RWPE2 (cell line): ENCODE results near the gene TPI1.

Experiments
- ATAC-seq: fragments of 200-7000 bp; cut with Tn5 transposase; 3 replicates; pipeline ENCODE4 v1.9.1; 2021; ENCODE audit warnings: low read depth
- DNase-seq: peaks from one replicate; pipeline ENCODE4 v3.0.0-alpha.2; 2020; ENCODE audit warnings: low spot score
- H3K27ac ChIP-seq: fragments of 450-650 bp; 2 replicates; pipeline ENCODE4 v1.5.1; 2017; ENCODE audit warnings: mild to moderate bottlenecking; ENCODE audit not compliant: poor library complexity, severe bottlenecking
- H3K27me3 ChIP-seq: fragments of 250-450 bp; sonication (Bioruptor Pico); 2 replicates; pipeline ENCODE4 v1.5.1; 2021; ENCODE audit warnings: mild to moderate bottlenecking, moderate library complexity; ENCODE audit not compliant: insufficient read depth, poor library complexity, severe bottlenecking
- H3K36me3 ChIP-seq: fragments of 250-450 bp; sonication (Bioruptor Pico); 2 replicates; pipeline ENCODE4 v1.5.1; 2020; ENCODE audit warnings: low read depth, mild to moderate bottlenecking, moderate library complexity
- H3K4me1 ChIP-seq: fragments of 250-450 bp; sonication (Bioruptor Pico); 2 replicates; pipeline ENCODE4 v1.5.1; 2021; ENCODE audit warnings: mild to moderate bottlenecking, moderate library complexity; ENCODE audit not compliant: insufficient read depth, poor library complexity, severe bottlenecking
- H3K4me3 ChIP-seq: fragments of 250-450 bp; sonication (Bioruptor Pico); 2 replicates; pipeline ENCODE4 v1.5.1; 2021; ENCODE audit warnings: mild to moderate bottlenecking, moderate library complexity; ENCODE audit not compliant: severe bottlenecking
- H3K9me3 ChIP-seq: fragments of 250-450 bp; sonication (Bioruptor Pico); 2 replicates; pipeline ENCODE4 v1.5.1; 2021; ENCODE audit warnings: mild to moderate bottlenecking, moderate library complexity; ENCODE audit not compliant: severe bottlenecking
- TF ChIP-seq, protein P1 (sequence below): fragments of 450-650 bp; IDR thresholded peaks from one replicate; pipeline ENCODE4 v1.5.1; 2017; ENCODE audit warnings: mild to moderate bottlenecking, moderate library complexity; ENCODE audit not compliant: poor library complexity, severe bottlenecking

The TPI1 gene

DNA sequence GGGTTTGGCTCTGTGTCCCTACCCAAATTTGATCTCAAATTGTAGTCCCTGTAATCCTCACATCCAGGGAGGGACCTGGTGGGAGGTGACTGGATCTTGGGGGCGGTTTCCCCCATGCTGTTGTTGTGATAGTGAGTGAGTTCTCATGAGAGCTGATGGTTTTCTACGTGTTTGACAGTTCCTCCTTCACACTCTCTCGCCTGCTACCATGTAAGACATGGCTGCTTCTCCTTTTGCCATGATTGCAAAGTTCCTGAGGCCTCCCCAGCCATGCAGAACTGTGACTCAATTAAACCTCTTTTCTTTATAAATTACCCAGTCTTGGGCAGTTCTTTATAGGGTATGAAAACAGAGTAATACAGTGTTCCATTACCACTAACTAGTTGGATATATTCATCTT lies 27.0 kb downstream of the TPI1 start:
- Histone ChIP-seq H3K27ac (no peak overlapping the region), H3K4me1 (peaks cover 3% of the 10 kb centered on the region), H3K36me3 (no peaks in the 10 kb centered on the region), H3K9me3 (no peaks in the 10 kb centered on the region), H3K4me3 (no peak overlapping the region), H3K27me3 (no peaks in the 10 kb centered on the region)
- TF ChIP-seq, protein P1, sequence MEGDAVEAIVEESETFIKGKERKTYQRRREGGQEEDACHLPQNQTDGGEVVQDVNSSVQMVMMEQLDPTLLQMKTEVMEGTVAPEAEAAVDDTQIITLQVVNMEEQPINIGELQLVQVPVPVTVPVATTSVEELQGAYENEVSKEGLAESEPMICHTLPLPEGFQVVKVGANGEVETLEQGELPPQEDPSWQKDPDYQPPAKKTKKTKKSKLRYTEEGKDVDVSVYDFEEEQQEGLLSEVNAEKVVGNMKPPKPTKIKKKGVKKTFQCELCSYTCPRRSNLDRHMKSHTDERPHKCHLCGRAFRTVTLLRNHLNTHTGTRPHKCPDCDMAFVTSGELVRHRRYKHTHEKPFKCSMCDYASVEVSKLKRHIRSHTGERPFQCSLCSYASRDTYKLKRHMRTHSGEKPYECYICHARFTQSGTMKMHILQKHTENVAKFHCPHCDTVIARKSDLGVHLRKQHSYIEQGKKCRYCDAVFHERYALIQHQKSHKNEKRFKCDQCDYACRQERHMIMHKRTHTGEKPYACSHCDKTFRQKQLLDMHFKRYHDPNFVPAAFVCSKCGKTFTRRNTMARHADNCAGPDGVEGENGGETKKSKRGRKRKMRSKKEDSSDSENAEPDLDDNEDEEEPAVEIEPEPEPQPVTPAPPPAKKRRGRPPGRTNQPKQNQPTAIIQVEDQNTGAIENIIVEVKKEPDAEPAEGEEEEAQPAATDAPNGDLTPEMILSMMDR, result no peak
- ATAC-seq, result no peak
- DNase-seq, result no peak

DNA sequence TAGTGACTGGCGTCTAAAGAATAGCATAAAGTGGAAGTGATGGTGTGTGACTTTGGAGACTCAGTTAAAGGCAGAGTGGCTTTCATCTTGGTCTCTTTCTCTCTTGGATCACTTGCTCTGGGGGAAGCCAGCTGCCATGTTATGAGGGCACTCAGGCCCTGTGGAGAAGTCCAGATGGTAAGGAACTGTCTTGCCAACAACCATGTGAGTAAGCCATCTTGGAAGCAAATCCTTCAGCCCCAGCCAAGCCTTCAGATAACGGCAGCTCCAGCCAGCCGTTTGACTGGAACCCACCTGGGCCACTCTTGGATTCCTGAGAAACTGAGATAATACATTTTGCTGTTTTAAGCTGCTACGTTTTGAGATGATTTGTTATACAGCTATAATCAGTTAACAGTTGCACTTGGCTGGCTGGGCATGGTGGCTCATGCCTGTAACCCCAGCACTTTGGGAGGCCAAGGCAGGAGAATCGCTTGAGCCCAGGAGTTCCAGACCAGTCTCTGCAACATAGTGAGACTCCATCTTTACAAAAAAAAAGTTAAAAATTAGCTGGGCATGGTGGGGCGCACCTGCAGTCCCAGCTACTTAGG lies 29.6 kb downstream of the TPI1 start:
- Histone ChIP-seq H3K4me1 (no peaks in the 10 kb centered on the region), H3K9me3 (no peaks in the 10 kb centered on the region), H3K27ac (no peak overlapping the region), H3K4me3 (no peak overlapping the region), H3K27me3 (no peaks in the 10 kb centered on the region), H3K36me3 (no peaks in the 10 kb centered on the region)
- TF ChIP-seq, protein P1, result no peak
- ATAC-seq (no peak), DNase-seq (no peak)

DNA sequence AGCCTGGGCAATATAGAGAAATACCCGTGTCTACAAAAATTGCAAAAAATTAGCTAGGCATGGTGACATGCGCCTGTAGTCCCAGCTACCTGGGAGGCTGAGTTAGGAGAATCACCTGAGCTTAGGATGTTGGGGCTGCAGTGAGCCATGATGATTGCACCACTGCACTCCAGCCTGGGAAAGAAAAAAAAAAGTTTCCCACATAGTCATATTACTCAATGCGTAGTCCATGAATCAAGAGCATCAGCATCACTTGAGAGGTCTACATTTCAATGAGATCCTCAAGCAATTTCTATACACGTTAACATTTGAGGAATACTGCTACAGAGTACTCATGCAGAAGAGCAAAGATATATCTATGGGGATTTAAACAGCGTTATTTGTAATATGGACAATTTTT lies 32.1 kb downstream of the TPI1 start:
- Histone ChIP-seq H3K27me3 (no peaks in the 10 kb centered on the region), H3K27ac (no peak overlapping the region), H3K9me3 (no peaks in the 10 kb centered on the region), H3K4me1 (peaks cover 4% of the 10 kb centered on the region), H3K36me3 (no peaks in the 10 kb centered on the region), H3K4me3 (no peak overlapping the region)
- DNase-seq (no peak), ATAC-seq (no peak)
- TF ChIP-seq, protein P1, result no peak

DNA sequence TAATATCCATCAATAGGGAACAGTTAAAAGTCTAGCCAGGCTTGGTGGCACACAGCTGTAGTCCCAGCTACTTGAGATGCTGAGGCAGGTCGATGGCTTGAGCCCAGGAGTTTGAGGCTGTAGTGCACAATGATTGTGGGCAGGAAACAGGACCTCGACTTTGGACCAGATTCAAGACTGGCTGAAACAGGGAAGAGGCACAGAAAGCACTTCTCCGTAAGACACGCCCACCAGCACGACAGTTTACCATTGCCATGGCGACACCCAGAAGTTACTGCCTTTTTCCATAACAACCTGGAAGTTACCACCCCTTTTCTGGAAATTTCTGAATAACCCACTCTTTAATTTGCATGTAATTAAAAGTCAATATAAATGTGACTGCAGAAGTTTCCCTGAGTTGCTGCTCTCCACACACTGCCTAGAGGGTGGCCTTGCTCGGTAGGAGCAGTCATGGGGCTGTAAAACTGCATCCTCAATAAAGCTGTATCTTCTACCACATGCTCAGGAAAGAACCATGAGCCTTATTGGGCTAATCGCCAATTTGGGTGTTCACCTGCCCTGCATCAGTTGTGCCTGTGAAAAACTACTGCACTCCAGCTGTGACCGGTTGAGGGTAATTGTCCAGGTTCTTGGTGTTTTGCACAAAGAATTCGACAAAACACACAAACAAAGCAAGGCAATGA lies 32.6 kb downstream of the TPI1 start:
- Histone ChIP-seq H3K36me3 (no peaks in the 10 kb centered on the region), H3K4me3 (no peak overlapping the region), H3K4me1 (peaks cover 4% of the 10 kb centered on the region), H3K27me3 (no peaks in the 10 kb centered on the region), H3K27ac (no peak overlapping the region), H3K9me3 (no peaks in the 10 kb centered on the region)
- DNase-seq (no peak), ATAC-seq (no peak)
- TF ChIP-seq, protein P1, result no peak

DNA sequence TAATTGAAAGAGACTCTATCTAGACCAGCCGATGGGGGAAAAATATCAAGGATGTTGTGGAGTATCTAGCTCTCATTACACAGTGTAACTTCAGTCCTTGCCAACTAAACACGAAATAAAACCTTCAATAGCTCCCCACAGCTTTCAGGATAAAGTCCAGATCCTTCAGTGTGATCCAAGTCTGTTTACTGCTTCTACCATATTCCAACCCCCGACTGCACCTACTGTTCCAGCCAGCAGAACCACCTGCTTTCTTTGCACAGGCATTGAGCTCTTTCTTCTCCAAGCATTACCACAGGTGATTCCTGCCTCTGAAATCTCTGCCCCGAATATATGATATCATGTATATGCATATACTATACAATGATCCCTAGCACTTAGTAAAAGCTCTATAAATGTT lies 35.1 kb downstream of the TPI1 start:
- TF ChIP-seq, protein P1, result no peak
- no peak overlapping the region for H3K4me3 ChIP-seq
- no peaks in the 10 kb centered on the region for H3K36me3 ChIP-seq
- H3K27ac ChIP-seq, result no peak overlapping the region
- no peaks in the 10 kb centered on the region for H3K27me3 ChIP-seq
- ATAC-seq, result no peak
- H3K4me1 ChIP-seq, result peaks cover 4% of the 10 kb centered on the region
- DNase-seq, result no peak
- H3K9me3 ChIP-seq, result no peaks in the 10 kb centered on the region
